HG02970 (cell line): ENCODE results near the gene UNC13A.

Experiments used
- ATAC-seq: cut with Tn5 transposase; IDR thresholded peaks from one replicate; pipeline ENCODE4 v1.9.1; 2021; ENCODE audit warnings: mild to moderate bottlenecking, moderate library complexity, moderate number of reproducible peaks; ENCODE audit not compliant: unreplicated experiment, low FRiP score

The UNC13A gene

GRCh38 chr19:17711851-17712250 lies 23.7 kb upstream of the UNC13A start:
- no peak for ATAC-seq

GRCh38 chr19:17706750-17707181 lies 18.6 kb upstream of the UNC13A start:
- no peak for ATAC-seq

DNA sequence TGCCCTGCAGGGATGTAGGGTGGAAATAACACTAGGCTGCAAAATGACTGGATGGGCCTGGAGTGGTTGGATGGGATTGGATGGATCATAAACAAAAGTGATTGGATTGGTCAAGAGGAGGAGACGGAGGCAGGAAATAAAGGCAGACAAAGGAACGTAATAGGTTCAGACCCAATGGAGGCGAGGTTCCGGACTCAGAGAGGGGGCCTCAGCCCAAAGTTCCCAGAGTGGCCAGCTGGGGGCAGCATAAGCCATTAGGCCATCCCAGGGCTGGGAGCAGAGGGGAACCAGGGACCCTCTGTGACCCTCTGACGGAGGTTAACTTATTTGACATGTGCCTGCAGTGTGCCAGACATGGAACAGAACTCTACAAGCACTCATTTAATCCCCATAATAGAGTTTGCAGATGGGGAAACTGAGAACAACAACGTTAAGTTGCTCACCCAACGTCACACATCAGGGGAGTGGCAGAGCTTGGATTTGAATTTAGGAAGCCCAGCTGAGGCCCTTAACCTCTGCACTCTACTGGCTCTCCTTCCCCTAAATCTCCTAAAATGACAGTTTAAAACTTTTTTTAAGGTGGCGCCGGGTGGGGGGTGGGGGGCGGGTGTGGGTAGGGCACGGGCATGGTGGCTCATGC lies 15.8 kb upstream of the UNC13A start:
- ATAC-seq: no peak

DNA sequence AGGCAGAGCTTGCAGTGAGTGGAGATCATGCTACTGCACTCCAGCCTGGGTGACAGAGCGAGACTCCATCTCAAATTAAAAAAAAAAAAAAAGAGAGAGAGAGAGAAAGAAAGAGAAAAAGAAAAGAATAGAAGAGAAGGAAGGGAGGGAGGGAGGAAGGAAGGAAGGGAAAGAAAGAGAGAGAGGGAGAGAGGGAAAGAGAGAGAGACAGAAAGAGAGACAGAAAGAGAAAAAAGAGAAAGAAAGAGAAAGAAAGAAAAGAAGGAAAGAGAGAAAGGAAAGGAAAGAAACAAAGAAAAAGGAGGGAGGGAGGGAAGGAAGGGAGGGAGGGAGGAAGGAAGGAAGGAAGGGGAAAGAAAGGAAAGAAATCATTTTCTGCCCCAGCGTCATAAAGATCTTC lies 7.0 kb upstream of the UNC13A start:
- no peak for ATAC-seq

DNA sequence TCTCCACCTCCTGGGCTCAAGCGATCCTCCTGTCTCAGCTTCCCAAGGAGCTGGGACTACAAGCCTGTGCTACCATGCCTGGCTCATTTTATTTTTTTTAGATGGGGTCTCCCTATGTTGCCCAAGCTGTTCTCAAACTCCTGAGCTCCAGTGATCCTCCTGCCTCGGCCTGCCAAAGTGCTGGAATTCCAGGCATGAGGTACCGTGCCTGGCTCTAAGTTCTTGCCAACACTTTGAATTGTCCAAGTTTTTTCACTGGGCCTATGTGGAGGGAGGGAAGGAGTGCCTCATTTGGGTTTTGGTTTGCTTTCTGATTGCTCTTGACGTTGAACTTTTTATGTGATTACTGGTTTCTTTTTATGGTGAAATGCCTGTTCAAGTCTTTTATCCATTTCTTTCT lies 4.4 kb upstream of the UNC13A start:
- ATAC-seq: no peak

- no peak for ATAC-seq
These were observed 870 bp upstream of the UNC13A start for GRCh38 chr19:17688853-17689595.

DNA sequence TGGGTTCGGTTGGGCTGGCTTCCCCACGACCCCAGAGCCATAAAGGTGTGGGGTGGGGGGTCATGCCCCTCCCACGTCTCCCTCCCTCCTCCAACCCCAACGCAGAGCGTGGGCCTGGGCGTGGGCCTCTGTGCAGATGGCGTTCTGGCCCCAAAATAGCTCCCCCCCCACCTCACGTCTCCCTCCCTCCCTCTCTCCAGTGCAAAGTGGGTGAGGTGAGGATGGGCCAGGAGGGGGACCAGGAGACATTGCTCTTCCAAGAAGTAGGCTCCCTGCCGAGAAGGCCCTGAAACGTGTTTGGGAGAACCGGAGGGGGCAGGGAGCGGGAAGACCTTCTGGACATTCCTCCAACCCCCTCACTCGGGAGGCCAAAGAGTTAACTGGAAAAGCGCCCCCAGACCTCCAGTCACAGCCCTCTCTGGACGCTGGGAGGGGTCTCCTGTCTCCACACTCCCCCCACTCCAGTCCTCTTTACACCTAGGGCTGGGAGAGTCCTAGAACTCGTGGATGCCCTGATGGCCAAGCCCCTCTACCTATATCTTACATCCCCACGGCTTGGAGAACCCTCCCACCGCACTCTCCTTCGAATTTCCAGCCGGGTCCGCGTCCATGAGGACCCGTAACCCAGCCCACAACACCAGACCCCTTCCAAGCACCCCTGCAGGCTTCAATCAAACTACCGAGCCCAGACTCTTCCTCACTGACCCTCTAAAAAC lies 855 bp downstream of the UNC13A start:
- no peak for ATAC-seq

GRCh38 chr19:17686592-17687024 lies 1.5 kb downstream of the UNC13A start:
- ATAC-seq: no peak

DNA sequence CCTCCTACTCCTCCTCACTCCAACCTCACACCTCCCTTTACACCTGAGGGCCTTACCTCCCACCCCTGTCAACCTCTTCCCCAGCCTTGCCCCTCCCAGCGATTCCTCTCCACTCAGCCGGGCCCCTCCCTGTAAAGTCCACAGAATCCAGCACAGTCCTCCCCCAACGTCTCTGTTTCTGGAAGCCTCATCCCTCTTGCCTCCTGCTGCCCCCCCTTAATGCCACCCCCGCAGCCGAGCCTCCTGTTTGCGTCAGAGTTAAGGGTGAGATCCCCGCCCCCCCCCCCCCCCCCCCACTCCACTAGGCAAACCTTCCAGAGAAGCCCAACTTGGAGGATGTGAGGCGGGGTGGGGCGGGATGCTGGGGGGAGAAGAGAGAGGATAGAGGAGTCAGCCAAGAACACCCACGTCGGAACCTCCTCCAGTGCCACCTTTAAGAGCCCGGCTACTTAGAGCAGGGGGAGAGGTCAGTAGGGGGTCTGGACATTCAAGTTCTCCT lies 2.1 kb downstream of the UNC13A start:
- no peak for ATAC-seq

DNA sequence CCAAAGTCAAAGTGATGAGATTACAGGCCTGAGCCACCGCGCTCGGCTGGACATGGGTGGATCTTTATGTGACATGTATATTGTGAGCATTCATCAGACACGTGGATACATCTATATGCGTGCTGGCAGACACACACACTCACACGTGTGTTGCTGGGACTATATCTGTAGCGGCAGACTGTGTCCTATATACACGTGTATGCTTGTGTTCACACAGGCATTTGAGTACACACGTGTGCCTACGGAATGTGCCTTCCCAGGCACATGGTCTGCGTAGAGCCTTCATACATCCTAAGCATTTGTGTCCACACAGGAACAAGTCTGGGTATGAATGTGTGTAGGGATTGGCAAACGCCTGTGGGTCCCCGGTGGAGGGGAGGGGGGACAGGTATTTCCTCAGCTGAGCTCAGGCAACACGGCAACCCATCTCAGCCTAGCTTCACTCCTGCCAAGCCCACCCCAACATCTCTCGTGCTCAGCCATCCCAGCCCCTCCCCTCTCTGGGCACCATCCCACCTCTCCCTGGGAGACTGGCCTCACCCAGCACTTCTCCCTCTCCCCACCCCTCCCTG lies 2.6 kb downstream of the UNC13A start:
- ATAC-seq: no peak

DNA sequence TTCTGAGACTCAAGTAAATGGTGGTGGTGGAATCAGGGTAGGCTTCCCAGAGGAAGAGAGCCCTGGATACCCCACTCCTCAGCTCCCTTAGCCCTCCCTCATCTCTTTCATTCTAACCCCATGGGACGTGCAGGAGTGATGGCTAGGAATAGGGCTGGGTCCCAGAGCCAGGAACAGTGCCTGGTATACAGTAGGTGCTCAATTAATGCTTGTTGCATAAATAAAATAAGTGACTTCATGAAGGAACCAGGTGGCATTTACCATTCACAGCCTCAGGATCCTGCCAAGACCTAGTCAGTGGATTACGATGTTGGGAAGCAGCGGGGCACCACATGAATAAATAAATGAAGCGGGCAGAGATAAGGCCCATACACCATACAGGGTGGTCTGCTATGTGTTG lies 3.9 kb downstream of the UNC13A start:
- no peak for ATAC-seq

GRCh38 chr19:17683078-17683477 lies 5.1 kb downstream of the UNC13A start:
- ATAC-seq: no peak

DNA sequence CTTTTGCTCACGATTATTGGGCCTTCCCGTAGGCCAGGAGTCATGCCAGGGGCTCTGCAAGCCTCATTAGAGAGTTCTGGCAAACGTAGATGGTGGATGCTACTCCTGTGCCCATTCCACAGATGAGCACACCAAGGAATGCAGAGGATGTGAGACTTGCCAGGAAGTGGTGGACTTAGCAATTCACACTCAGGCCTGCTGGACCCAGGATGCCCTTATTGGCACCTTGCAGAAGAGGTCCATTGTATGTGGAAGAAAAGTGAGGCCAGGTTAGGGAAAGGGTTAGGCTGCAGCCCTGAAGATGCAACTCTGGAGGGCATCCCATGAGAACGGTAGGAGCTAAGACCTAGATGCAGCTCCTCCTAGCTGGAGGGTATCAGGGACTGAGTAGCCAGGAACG lies 5.9 kb downstream of the UNC13A start:
- ATAC-seq: no peak

GRCh38 chr19:17681505-17682125 lies 6.5 kb downstream of the UNC13A start:
- ATAC-seq: no peak

DNA sequence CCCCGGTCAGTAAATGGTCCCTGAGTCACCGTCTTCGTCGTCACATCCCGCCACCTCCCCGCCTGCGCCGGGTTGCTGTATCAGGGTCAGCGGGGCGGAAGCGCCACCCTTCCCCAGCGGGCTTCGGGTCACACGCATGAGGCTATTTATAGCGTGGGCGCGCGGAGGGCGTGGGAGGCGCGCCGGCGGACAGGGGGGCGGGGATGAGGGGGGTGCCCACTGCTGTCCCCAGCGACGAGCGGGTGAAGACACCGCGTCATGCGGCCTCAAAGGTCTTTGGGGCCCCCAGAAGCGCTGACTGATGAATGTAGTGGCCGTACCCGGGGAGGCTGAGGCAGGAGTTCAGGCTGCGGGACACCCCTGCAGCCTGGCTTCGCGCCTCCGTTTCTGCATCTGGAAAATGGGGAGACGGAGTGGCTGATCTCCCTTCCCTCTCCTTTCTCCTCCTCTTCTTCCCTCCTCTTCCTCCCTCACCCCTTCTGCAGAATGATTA lies 7.9 kb downstream of the UNC13A start:
- no peak for ATAC-seq

GRCh38 chr19:17679526-17680229 lies 8.5 kb downstream of the UNC13A start:
- ATAC-seq: no peak

- no peak for ATAC-seq
These were observed 9.3 kb downstream of the UNC13A start for GRCh38 chr19:17678836-17679235.

DNA sequence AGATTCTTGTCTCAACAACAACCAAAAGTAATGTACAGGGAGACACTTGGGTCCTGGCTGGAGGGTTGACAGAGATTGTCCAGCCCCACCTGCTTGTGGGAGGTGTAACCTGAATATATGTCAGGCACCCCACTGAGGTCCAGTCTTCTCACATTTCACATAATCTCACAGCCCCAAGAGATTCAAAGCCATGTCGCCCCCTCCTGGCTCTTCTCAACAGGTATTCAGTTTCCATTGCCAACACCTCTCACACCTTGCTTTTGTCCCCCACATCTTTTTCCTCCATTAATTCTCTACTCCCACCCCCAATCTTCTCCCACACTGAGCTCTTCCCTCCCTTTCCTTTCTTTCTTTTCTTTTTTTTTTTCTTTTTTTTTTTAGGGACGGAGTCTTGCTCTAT lies 11.2 kb downstream of the UNC13A start:
- no peak for ATAC-seq

- no peak for ATAC-seq
These were observed 11.9 kb downstream of the UNC13A start for GRCh38 chr19:17676295-17676694.
